HG03159 (cell line): ENCODE results near the gene MN1.

Experiments
- ATAC-seq: cut with Tn5 transposase; IDR thresholded peaks from one replicate; pipeline ENCODE4 v1.9.1; 2021; ENCODE audit warnings: mild to moderate bottlenecking, moderate library complexity; ENCODE audit not compliant: unreplicated experiment

MN1 gene

GRCh38 chr22:27786291-27786932 is 15.1 kb downstream of the MN1 start:
- no peak for ATAC-seq

GRCh38 chr22:27785831-27786230 is 15.7 kb downstream of the MN1 start:
- no peak for ATAC-seq

- ATAC-seq = no peak
Measured at GRCh38 chr22:27784120-27784475, 17.5 kb downstream of the MN1 start.

GRCh38 chr22:27783436-27784119 is 18.0 kb downstream of the MN1 start:
- ATAC-seq = no peak

GRCh38 chr22:27782088-27782487 is 19.5 kb downstream of the MN1 start:
- no peak for ATAC-seq

GRCh38 chr22:27780161-27780575 is 21.4 kb downstream of the MN1 start:
- ATAC-seq = no peak

- ATAC-seq = no peak
Measured at GRCh38 chr22:27779643-27780042, 21.9 kb downstream of the MN1 start.

- ATAC-seq = no peak
Measured at GRCh38 chr22:27778294-27779090, 23.1 kb downstream of the MN1 start.

- ATAC-seq = no peak
Measured at GRCh38 chr22:27777128-27777527, 24.4 kb downstream of the MN1 start.

- no peak for ATAC-seq
Measured at GRCh38 chr22:27776650-27776958, 25.0 kb downstream of the MN1 start.

- no peak for ATAC-seq
Measured at GRCh38 chr22:27775758-27776649, 25.6 kb downstream of the MN1 start.

GRCh38 chr22:27775087-27775698 is 26.4 kb downstream of the MN1 start:
- ATAC-seq = no peak

GRCh38 chr22:27774200-27774599 is 27.4 kb downstream of the MN1 start:
- no peak for ATAC-seq

- no peak for ATAC-seq
Measured at GRCh38 chr22:27772984-27773498, 28.5 kb downstream of the MN1 start.

GRCh38 chr22:27772081-27772983 is 29.2 kb downstream of the MN1 start:
- ATAC-seq = no peak

- no peak for ATAC-seq
Measured at GRCh38 chr22:27771637-27772036, 29.9 kb downstream of the MN1 start.

- ATAC-seq = no peak
Measured at GRCh38 chr22:27769012-27769411, 32.5 kb downstream of the MN1 start.

GRCh38 chr22:27768027-27768653 is 33.4 kb downstream of the MN1 start:
- ATAC-seq = no peak

- no peak for ATAC-seq
Measured at GRCh38 chr22:27766679-27767078, 34.9 kb downstream of the MN1 start.
